ENCODE measurements around the gene ACSBG1.

ACSBG1 gene

DNA sequence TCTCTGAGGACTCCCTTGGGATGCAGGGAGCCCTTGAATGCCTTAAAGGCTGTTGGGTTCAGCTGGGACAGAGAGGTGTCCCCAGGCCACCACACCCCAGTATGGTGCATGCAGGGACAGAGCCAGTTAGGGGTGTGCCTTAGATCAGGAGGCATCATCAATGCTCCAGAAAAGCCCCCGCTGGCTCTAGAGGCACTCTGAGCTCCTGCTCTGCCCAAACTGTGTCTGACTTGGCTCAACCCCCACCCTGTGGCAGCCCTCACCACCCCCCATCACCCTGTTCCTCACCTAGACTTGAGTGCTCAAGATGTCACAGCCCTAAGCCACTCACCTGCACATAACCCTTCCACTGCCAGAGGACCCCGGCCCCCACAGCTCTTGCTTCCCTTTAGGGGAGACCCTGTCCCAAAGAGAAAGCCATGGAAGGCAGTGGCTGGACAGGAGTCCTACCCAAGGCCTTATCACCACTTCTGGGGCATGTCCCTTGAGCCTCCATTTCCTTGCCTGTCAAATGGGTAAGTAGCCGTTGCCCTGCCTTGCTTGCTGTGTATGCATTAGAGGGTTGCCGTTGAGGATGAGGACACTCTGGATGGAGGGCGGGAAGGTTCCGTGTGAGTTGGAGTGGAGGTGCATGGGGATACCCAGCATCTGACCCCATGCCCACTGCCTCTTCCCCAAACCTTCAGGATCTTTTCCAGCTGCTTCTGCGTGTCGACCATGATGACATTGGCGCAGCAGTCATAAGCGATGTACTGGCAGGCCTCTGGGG is 41.4 kb downstream of the ACSBG1 start:
- H4K20me1 ChIP-seq (ENCODE audit: low read depth, low read length) = no peaks in the 10 kb centered on the region
- no peak overlapping the region for H3K4me3 ChIP-seq (ENCODE audit: insufficient read depth, low read length, poor library complexity, severe bottlenecking)
- no peaks in the 10 kb centered on the region for H3K79me2 ChIP-seq (ENCODE audit: insufficient read depth, low read length)
- no peak overlapping the region for H3K27ac ChIP-seq (ENCODE audit: low read depth, low read length)
- H3F3A ChIP-seq (ENCODE audit: insufficient read depth) = no peaks in the 10 kb centered on the region
- no peak for TF ChIP-seq CTCF (IDR thresholded peaks at IDR 0.05; ENCODE audit: insufficient read depth, low read length, poor library complexity, severe bottlenecking)
- no peak for TF ChIP-seq EZH2phosphoT487 (conservative IDR thresholded peaks at IDR 0.05; ENCODE audit: low read length)
- H3K4me2 ChIP-seq (ENCODE audit: low read depth, low read length, poor library complexity, severe bottlenecking) = no peak overlapping the region
- H3K9me3 ChIP-seq (ENCODE audit: insufficient read depth, low read length) = no peaks in the 10 kb centered on the region
- H3K9me2 ChIP-seq (replicated peaks; ENCODE audit: insufficient read depth, low read length) = no peaks in the 10 kb centered on the region
- no peaks in the 10 kb centered on the region for H3K36me3 ChIP-seq (ENCODE audit: low read length)
- no peak overlapping the region for H3K9ac ChIP-seq (ENCODE audit: low read length)
- no peaks in the 10 kb centered on the region for H3K27me3 ChIP-seq (ENCODE audit: low read length)
- H2AFZ ChIP-seq (ENCODE audit: low read depth, low read length, severe bottlenecking) = no peak overlapping the region

DNA sequence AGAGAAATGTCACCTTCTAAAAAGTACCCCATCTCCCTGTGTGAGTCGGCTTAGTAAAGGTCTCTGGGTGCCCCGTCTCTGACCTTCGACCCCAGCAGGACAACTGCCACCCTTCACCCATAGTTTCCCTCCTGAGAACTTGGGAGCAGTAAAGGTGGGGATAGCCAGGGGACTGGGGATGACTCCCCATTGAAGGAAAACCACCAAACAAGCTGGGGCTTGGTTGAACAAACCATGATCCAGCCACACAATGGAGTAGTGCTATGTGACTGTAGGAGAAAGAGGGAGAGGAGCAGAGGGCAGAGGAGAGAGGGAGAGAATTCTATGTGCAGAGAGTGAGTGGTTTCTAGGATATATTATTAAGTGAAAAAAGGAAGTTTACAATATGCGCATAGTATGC is 51.5 kb downstream of the ACSBG1 start:
- Histone ChIP-seq H3F3A (ENCODE audit: insufficient read depth) (no peaks in the 10 kb centered on the region), H3K9me3 (ENCODE audit: insufficient read depth, low read length) (no peaks in the 10 kb centered on the region), H4K20me1 (ENCODE audit: low read depth, low read length) (no peaks in the 10 kb centered on the region), H3K79me2 (ENCODE audit: insufficient read depth, low read length) (no peaks in the 10 kb centered on the region), H3K9me2 (replicated peaks; ENCODE audit: insufficient read depth, low read length) (no peaks in the 10 kb centered on the region), H3K4me3 (ENCODE audit: insufficient read depth, low read length, poor library complexity, severe bottlenecking) (no peak overlapping the region), H2AFZ (ENCODE audit: low read depth, low read length, severe bottlenecking) (no peak overlapping the region), H3K27ac (ENCODE audit: low read depth, low read length) (no peak overlapping the region), H3K4me2 (ENCODE audit: low read depth, low read length, poor library complexity, severe bottlenecking) (no peak overlapping the region), H3K27me3 (ENCODE audit: low read length) (no peaks in the 10 kb centered on the region), H3K9ac (ENCODE audit: low read length) (no peak overlapping the region), H3K36me3 (ENCODE audit: low read length) (no peaks in the 10 kb centered on the region)
- TF ChIP-seq CTCF (IDR thresholded peaks at IDR 0.05; ENCODE audit: insufficient read depth, low read length, poor library complexity, severe bottlenecking) = no peak
- TF ChIP-seq EZH2phosphoT487 (conservative IDR thresholded peaks at IDR 0.05; ENCODE audit: low read length) = no peak

GRCh38 chr15:78182336-78182700 is 52.0 kb downstream of the ACSBG1 start:
- no peak overlapping the region for H3K4me2 ChIP-seq (ENCODE audit: low read depth, low read length, poor library complexity, severe bottlenecking)
- no peaks in the 10 kb centered on the region for H3K79me2 ChIP-seq (ENCODE audit: insufficient read depth, low read length)
- H4K20me1 ChIP-seq (ENCODE audit: low read depth, low read length) = no peaks in the 10 kb centered on the region
- no peak overlapping the region for H3K4me3 ChIP-seq (ENCODE audit: insufficient read depth, low read length, poor library complexity, severe bottlenecking)
- no peaks in the 10 kb centered on the region for H3K27me3 ChIP-seq (ENCODE audit: low read length)
- H3K27ac ChIP-seq (ENCODE audit: low read depth, low read length) = no peak overlapping the region
- TF ChIP-seq CTCF (IDR thresholded peaks at IDR 0.05; ENCODE audit: insufficient read depth, low read length, poor library complexity, severe bottlenecking) (no peak), EZH2phosphoT487 (conservative IDR thresholded peaks at IDR 0.05; ENCODE audit: low read length) (no peak)
- H3K9me3 ChIP-seq (ENCODE audit: insufficient read depth, low read length) = no peaks in the 10 kb centered on the region
- H2AFZ ChIP-seq (ENCODE audit: low read depth, low read length, severe bottlenecking) = no peak overlapping the region
- H3K36me3 ChIP-seq (ENCODE audit: low read length) = no peaks in the 10 kb centered on the region
- H3K9me2 ChIP-seq (replicated peaks; ENCODE audit: insufficient read depth, low read length) = no peaks in the 10 kb centered on the region
- no peak overlapping the region for H3K9ac ChIP-seq (ENCODE audit: low read length)
- H3F3A ChIP-seq (ENCODE audit: insufficient read depth) = no peaks in the 10 kb centered on the region

Data from SU-DHL-6 (cell line).